ENCODE results near the gene TSNAXIP1.

TSNAXIP1 gene

DNA sequence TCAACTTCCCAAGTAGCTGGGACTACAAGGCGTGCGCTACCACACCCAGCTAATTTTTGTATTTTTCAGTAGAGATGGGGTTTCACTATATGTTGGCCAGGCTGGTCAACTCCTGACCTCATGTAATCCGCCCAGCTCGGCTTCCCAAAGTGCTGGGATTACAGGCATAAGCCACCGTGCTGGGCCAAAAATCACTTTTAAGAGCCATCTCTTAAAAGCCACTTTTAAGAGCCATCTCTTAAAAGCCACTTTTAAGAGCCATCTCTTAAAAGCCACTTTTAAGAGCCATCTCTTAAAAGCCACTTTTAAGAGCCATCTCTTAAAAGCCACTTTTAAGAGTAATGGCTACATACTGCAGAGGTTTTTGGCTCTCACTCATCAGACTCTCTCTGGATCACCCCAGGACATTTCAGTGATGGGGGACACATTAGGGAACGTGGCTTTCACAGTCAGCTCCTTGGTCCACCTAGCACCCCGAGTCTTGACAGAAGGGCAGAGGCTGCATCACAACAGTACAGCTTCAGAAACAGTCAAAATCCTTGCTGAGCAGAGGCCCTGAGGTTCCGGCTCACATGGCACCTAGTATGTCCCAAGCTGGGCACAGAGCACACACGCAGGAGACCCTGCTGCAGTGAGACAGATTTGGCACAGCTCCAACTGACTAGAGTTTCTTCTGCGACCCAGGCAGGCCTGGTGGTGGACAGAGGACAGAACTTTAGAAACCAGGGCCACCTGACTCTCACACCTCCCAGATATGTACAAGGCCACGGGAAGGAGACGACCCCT lies 23.9 kb upstream of the TSNAXIP1 start:
- no peak for DNase-seq (ENCODE audit: low read depth in 3 of 3)

DNA sequence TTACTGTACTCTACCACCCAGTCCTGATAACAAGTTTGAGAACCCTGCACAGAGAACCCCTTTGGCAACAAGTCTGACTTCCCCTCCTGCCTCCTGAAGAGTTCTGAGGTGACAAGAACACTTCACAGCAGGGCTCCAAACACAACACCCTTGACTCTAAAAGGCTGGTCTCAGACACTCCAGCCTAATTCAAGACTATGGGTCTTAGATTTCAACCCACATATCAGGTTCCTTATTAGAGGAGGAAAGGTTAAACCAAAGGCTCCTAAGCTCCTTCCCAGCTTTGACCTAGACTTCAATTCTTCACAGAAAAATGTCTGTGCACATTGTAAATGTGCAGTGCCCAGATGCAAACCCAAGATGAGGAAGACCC lies 23.4 kb upstream of the TSNAXIP1 start:
- no peak for DNase-seq (ENCODE audit: low read depth in 3 of 3)

DNA sequence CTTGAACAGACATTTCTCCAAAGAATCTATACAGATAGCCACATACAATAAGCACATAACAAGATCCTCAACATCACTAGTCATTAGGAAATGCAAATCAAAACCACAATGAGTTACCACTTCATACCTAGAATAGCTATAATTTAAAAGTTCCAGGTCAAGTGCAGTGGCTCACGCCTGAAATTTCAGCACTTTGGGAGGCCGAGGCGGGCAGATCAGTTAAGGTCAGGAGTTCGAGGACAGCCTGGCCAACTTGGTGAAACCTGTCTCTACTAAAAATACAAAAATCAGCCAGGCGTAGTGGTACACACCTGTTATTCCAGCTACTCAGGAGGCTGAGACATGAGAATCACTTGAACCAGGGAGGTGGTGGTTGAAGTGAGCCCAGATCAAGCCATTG lies 20.2 kb upstream of the TSNAXIP1 start:
- DNase-seq (ENCODE audit: low read depth in 3 of 3): no peak

DNA sequence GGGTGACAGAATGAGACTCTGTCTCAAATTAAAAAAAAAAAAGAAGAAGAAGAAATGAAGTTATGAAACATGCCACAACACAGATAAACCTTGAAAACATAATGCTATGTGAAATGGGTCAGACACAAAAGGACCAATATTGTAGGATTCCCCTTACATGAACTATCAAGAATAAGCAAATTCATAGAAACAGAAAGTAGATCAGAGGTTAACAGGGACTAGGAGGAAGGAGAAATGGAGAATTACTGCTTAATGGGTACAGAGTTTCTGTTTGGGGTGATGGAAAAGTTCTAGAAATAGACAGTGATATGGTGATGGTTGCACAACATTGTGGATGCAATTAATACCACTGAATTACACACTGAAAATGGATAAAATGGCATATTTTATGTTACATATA lies 16.6 kb upstream of the TSNAXIP1 start:
- DNase-seq (ENCODE audit: low read depth in 3 of 3): no peak

DNA sequence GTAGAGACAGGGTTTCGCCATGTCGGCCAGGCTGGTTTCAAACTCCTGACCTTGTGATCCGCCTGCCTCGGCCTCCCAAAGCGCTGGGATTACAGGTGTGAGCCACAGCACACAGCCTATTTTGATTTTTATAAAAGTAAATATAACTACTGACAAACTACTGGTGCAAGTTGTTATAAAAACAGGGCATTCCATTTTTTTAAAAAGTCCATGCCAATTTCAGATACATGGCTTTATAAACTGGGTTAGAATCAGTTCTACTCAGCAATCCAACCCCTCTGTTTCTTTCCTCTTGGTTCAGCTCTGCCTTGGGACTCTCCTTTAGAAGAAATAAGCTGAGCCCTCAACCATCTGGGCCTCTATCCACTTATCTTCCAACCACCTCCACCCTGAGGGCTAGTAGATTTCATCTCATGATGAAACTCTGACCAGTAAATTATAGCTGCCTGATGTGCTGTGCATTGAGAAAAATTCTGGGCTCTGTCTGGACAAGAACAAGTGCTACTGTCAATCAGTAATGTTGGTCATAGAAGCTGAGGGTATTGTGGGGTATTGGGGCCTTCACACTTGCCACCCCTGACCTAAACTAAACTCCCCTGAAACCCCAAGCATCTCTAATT lies 10.5 kb upstream of the TSNAXIP1 start:
- no peak for DNase-seq (ENCODE audit: low read depth in 3 of 3)

DNA sequence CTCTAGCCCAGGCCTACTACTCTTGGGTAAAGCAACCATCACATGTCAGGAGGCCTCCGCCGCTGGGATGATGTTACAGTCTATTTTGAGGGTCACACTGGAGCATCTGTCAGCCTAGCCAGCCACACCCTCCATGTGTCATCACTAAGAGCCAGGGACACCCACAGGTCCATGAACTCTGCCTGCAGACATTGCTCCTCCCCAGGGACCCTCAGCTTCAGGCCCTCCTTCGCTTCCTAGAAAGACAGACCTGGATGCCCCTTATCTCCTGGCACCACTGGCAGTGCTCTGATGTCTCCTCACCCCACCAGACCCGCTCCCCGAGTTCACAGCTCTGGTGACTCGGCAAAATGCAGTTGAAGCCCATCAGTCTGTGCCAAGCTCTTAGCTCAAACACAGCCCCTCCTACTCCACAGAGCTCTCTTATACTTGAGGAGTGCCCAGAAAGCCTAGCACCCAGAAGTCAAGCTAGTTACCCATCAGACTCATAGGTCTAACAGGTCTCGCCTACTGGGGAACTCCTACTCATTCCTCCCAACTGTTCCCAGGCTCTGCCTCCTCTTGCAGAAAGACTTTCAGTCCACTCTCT lies 6.3 kb upstream of the TSNAXIP1 start:
- DNase-seq (ENCODE audit: low read depth in 3 of 3): no peak

DNA sequence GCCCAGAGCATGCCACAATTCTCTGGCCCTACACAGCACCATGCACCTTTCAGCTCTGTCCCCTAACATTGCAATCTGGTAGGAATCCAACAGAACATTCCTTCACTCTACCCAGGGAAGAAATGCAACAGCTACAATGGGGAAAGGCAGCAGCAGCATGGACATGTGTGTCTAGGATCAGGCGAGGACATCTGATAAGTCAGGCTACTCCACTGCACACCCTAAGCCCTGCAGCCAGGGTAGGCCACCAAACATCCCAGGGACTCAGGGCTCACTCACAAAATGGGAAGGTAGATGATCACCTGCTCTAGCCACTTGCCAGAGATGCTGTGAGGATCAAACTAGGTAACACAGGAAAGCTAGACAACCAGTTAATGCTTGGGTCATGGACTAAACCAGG lies 5.4 kb upstream of the TSNAXIP1 start:
- DNase-seq (ENCODE audit: low read depth in 3 of 3): no peak

DNA sequence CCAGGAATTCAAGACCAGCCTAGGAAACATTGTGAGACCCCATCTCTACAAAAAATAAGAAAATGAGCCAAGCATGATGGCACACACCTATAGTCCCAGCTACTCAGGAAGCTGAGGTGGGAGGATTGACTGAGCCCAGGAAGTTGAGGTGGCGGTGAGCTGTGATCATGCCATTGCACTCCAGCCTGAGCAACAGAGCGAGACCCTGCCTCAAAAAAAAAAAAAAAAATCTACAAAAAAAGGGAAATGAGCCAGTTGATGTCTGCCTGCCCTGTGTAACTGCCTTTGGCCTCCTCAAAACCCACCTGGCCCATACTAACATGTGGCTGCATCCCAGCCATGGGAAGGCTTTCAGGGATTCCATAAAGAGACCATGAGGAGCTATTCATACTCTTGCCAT lies 4.8 kb upstream of the TSNAXIP1 start:
- no peak for DNase-seq (ENCODE audit: low read depth in 3 of 3)

DNA sequence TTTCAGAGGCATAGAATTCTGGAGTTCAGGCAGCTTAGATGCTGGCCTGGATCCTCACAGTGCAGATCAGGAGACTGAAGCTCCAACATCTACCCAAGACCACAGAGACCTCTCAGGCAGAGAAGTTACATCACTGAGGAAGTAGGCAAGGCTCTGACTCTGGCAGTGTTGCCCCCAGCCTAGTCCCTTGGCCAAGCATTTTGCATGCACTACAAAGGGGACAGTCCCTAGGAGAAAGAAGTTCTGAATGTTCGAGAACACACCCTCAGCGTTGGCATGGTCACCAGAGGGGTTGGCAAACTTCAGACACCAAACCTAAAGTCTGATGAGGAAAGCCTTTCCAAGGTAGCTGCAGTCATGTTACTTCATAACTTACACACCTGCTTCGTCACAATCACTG lies 2.8 kb upstream of the TSNAXIP1 start:
- no peak for DNase-seq (ENCODE audit: low read depth in 3 of 3)

DNA sequence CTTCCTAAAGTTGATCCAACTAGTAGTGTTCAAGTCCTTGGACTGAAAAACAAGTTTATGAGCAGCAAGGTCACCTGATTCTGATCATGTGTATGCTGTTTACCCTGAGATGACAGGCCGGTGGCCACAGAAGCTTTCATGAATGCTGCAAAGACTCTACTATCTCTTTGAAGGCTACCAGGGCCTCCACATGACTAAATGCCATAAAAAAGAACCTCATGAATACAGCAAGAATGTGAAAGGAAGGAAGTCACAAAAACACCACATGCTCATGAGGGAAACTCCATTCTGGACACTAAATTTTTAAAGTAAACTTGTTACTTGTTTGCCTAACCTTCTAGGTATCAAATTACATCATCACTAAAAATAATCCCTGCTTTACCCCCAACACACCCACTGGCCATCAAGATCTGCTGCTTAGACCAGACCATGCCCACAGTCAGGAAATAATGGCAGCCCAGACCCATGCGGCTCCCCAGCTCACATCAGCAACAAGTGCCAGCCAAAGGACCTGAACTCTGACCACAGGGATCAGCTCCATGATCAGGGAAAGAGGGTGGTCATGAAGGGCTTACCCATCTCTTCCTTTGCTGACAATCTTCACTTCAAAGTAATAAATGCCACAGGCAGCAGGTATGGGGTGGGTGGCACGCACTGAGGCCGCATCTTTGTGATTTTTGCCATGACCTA lies 1.7 kb upstream of the TSNAXIP1 start:
- no peak for DNase-seq (ENCODE audit: low read depth in 3 of 3)

DNA sequence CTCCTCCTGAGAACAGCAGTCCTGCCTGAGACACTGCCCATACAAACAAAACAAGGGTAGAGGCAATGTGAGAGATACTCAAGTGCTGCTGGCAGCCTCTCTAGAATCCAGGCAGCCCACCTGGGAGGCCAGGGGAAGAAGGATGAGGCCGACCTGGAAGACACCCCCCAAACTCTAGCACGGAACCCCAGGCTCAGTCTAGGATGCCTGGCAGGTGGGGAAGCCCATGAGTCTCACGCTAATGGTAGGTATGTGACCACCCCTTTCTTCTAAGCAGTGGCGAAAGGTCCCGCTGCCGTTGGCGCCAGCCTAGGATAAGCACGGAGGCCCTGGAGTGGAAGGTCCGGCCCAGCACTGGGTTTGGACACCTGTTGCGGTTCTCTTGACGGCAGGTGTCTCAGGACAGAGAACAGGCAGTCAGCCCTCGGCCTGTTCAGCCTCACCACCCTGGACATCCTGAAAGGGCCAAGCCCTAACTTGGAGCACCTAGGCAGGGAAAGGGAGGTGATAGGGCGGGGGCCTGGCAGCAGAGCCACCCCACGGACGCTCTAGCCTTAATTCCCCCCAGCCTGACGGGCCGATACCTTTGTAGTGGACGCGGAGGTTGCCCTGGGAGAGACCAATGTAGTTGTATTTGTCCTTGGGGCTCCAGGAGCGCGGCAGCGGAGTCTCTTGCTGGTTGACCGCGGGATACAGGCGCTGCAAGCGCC lies 816 bp upstream of the TSNAXIP1 start:
- peak in 2 of 3 experiments; percentile 2 to 13 for DNase-seq (ENCODE audit: low read depth in 3 of 3)

DNA sequence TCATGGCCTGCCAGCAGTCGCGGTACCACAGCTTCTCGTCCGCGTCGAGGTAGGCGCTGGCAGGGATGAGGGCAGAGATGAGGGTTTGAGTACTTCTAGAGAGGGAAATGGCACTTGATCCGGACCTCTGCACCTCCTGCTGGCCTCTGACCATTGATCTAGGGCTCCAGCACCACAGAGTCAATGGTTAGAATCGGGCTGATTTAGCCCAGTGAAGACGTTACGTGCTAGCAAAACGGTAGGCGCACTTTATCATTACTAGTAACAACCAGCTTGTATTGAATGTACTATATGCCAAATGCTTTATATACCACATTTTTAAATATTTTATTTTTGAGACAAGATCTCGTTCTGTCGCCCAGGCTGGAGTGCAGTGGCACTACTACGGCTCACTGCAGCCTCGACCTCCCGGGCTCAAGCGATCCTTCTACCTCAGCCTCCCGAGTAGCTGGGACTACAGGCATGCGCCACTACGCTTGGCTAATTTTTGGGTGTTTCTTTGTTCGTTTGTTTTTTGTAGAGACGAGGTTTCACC lies 526 bp downstream of the TSNAXIP1 start:
- no peak for DNase-seq (ENCODE audit: low read depth in 3 of 3)

DNA sequence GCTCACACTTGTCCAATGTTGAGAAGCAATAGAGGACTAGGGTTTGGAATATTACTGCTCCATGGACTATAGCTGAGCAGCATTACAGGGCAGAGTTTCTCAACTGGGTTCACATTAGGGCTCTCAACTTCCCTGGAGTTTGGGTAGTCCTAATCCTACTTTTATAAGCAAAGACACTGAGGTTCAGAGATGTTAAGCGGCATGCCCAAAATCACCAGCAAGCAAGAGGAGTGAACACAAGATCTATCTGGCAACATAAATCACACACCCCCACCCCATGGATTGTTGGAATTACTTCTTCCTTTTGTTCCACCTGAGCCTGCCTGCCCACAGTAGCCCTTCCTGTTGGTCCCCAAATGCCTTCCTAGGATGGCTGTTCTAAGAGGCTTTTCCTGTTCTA lies 5.2 kb downstream of the TSNAXIP1 start:
- DNase-seq (ENCODE audit: low read depth in 3 of 3): no peak

DNA sequence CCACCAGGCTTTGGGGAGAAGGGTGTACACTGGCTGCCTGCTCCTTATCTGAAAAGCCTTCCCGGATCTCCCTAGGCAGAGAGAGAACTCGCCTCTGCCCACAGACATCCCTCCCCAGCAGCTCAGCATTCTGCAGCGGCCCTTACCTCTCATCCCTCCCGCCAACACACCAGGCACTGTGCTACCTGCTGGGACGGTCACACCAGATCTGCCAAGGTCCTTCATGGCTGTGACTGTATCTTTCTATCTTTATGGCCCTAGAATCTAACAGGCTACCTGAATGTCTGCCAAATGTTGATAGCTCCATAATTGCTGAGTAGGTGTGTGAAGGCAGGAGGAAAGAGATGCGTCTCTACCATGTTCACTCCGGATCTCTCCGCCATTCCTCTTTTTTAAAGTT lies 7.9 kb downstream of the TSNAXIP1 start:
- no peak for DNase-seq (ENCODE audit: low read depth in 3 of 3)

DNA sequence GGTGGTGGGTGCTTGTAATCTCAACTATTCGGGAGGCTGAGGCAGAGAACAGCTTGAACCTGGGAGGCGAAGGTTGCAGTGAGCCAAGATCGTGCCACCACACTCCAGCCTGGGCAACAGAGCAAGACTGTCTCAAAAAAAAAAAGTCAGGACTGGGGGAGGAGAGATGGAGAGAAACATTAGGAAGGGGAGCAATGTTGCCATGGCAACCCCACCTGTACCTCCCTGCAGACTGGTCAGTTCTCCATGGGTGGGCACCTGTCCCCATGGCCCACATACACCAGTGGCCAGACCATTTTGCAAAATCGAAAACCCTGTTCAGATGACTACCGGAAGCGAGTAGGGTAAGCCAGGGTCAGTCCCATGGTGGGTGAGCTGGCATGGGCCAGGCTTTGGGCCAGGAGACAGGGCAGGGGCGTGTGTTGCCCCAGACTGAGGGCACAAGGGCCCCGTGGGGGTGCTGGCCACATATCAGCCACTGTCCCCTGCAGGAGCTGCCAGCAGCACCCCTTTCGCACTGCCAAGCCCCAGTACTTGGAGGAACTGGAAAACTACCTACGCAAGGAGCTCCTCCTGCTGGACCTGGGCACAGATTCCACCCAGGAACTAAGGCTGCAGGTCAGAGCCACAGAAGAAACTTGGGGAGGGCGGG lies 14.0 kb downstream of the TSNAXIP1 start:
- DNase-seq (ENCODE audit: low read depth in 3 of 3): no peak

DNA sequence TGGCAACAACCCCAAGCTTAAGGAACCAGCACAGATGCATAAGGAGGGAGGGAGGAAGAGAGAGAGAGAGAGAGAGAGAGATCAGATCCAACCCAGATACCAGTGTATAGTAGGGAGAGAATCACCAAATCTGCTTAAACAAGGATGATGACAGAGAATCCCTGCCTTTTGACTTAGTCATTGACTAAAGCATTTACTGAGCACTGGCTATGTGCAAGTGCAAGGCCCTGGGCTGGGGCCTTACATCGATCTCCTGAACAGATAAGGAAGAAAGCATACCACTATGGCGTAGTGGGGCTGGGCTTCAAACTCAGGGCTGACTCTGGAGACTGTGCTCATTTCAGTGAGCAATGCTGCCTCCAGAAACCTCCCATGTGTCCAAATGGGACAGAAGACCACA lies 15.8 kb downstream of the TSNAXIP1 start:
- DNase-seq (ENCODE audit: low read depth in 3 of 3): no peak

DNA sequence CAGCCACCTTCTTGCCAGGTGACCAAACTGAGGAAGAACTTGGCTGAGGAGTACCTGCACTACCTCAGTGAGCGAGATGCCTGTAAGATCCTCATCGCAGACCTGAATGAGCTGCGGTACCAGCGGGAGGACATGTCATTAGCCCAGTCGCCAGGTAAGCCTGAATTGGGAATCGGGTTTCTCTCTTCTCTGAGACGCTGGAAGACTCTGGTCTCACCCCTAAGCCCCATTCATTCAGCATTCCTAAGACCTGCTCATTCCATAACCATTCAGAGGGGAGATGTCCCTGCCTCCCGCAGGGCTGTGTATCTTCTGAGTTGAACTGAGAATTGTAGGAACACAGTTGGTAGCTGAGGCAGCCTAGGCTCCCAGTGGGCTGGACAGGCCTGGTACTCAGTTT lies 18.4 kb downstream of the TSNAXIP1 start:
- no peak for DNase-seq (ENCODE audit: low read depth in 3 of 3)

DNA sequence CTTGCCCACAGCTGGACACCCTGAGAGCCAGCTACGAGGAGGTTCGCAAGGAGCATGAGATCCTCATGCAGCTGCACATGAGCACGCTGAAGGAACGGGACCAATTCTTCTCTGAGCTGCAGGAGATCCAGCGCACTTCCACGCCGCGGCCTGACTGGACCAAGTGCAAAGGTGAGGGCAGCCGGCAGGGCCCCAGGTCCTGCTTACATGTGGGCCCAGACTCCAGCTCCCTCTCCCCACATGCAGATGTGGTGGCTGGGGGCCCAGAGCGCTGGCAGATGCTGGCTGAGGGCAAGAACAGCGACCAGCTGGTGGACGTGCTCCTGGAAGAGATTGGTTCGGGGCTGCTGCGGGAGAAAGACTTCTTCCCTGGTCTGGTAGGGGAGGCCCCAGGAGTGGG lies 19.2 kb downstream of the TSNAXIP1 start:
- no peak for DNase-seq (ENCODE audit: low read depth in 3 of 3)

DNA sequence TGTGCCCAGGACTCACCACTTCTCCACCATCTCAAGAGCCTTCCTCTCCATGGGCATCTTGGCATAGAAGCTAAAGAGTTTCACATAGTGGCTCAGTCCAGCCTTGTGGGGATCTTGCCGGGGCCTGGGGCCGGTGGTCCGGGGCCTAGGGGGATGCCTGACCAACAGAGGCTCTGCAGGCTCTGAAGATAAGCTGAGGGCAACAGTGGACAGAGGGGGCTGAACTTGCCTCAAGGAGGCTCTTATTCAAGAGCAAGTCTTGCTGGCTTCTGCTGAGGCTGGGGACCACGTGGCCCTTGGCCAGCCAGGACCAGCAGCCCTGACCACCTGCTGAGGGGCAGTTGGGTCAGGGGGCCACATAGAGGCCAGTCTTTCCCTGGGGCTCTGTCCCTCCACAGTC lies 22.0 kb downstream of the TSNAXIP1 start:
- no peak for DNase-seq (ENCODE audit: low read depth in 3 of 3)

DNA sequence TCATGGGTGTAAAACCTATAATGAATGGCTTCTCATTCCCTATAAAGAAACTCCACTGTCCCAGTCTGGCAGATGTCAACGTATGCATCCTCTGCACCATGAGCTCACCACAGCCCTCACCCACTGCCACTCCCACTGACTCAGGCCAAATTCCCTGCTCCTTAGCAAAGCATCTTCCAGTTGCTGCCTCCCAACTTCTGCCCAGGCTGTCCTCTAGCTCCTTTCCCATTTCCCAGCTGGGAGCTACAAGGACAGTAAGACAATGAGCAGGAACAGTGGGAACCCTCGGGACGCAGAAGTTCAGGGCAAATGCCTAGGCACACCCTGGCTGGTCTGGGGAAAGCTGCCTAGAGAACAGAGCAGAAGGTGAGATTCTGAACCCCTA lies 26.3 kb downstream of the TSNAXIP1 start:
- DNase-seq (ENCODE audit: low read depth in 3 of 3): no peak
